Measurements from ENCODE around the gene HOTAIR. TPM values are rescaled to one million over a fixed set of nuclear protein-coding genes. Genes with fewer than 3 reads are reported as not detected.

The HOTAIR gene
- total RNA-seq, 2 donors from 2014 or later = 0.28 TPM; not detected in 1

GRCh38 chr12:54010972-54011664, 36.4 kb upstream of the HOTAIR start:
- H3K27me3 ChIP-seq (replicated peaks; ENCODE audit: insufficient read depth) = peaks cover 82% of the 10 kb centered on the region

DNA sequence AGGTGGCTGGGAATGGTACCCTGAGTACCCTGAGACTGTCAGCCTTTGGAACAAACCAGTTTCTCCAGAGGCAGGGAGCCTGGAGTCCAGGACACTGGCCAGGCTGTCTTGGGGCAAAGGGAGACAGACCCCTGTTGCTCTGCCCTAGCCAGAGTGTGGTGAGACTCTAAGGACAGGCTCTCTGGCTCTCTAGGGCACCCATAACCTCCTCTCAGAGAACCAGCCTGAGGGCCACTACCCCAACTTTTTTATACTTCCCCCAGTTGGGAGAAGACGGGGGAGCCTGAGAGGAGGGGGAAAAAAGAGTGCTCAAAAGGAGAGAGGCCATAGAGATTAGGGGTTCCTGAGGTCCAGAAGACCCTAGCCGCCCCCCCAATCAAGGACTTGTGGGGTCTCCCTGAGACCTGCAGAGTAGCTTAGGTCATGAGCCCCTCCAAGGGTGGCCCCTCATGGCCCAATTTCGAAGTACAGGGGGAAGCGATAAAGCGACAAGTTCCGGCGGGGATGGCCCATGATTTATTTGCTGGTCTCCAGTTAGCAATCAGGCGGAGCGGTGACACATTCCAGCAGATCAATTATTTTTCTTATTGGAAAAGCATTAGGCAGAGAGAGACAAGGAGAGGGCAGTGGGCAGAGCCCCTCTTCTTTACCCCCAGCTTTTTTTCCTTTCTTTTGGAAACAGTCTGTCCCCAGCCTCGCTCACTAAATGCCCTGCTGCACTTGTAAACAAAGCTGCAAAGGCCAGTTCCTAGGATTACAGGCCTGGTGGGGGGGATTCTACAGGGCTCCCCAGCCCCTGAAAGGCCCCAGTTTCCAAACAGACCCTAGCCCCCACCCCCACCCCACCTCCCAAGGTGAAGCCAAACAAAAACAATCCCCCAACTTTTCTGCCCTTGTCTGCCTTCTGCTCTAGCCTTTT, 35.6 kb upstream of the HOTAIR start:
- H3K27me3 ChIP-seq (replicated peaks; ENCODE audit: insufficient read depth) = peaks cover 79% of the 10 kb centered on the region
- no peaks in the 10 kb centered on the region for H3K4me1 ChIP-seq (replicated peaks)
- no peaks in the 10 kb centered on the region for H3K36me3 ChIP-seq
- DNase-seq (ENCODE audit: low spot score) = no peak
- no peak for TF ChIP-seq POLR2AphosphoS5 (IDR thresholded peaks at IDR 0.05)
- TF ChIP-seq, protein P1, sequence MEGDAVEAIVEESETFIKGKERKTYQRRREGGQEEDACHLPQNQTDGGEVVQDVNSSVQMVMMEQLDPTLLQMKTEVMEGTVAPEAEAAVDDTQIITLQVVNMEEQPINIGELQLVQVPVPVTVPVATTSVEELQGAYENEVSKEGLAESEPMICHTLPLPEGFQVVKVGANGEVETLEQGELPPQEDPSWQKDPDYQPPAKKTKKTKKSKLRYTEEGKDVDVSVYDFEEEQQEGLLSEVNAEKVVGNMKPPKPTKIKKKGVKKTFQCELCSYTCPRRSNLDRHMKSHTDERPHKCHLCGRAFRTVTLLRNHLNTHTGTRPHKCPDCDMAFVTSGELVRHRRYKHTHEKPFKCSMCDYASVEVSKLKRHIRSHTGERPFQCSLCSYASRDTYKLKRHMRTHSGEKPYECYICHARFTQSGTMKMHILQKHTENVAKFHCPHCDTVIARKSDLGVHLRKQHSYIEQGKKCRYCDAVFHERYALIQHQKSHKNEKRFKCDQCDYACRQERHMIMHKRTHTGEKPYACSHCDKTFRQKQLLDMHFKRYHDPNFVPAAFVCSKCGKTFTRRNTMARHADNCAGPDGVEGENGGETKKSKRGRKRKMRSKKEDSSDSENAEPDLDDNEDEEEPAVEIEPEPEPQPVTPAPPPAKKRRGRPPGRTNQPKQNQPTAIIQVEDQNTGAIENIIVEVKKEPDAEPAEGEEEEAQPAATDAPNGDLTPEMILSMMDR (IDR thresholded peaks at IDR 0.05) = no peak
- TF ChIP-seq POLR2A (IDR thresholded peaks at IDR 0.05) = no peak
- intact Hi-C loops (cut with DNase I) = no loop called here
- H3K9me3 ChIP-seq = no peaks in the 10 kb centered on the region
- no peak overlapping the region for H3K27ac ChIP-seq
- no peak overlapping the region for H3K4me3 ChIP-seq
- WGBS = 16% methylated on average over 10 of the region's 10 CpGs

More at GRCh38 chr12:54010972-54011664, 36.4 kb upstream of the HOTAIR start:
- WGBS = 4% methylated on average over 17 of the region's 17 CpGs
- H3K36me3 ChIP-seq = no peaks in the 10 kb centered on the region
- no peak overlapping the region for H3K4me3 ChIP-seq
- no peak for TF ChIP-seq POLR2A (IDR thresholded peaks at IDR 0.05)
- no peak for TF ChIP-seq POLR2AphosphoS5 (IDR thresholded peaks at IDR 0.05)
- TF ChIP-seq, protein P1 (IDR thresholded peaks at IDR 0.05) = no peak
- H3K27ac ChIP-seq = no peak overlapping the region
- DNase-seq (ENCODE audit: low spot score) = no peak
- H3K4me1 ChIP-seq (replicated peaks) = no peaks in the 10 kb centered on the region
- H3K9me3 ChIP-seq = no peaks in the 10 kb centered on the region
- intact Hi-C loops (cut with DNase I) = no loop called here

DNA sequence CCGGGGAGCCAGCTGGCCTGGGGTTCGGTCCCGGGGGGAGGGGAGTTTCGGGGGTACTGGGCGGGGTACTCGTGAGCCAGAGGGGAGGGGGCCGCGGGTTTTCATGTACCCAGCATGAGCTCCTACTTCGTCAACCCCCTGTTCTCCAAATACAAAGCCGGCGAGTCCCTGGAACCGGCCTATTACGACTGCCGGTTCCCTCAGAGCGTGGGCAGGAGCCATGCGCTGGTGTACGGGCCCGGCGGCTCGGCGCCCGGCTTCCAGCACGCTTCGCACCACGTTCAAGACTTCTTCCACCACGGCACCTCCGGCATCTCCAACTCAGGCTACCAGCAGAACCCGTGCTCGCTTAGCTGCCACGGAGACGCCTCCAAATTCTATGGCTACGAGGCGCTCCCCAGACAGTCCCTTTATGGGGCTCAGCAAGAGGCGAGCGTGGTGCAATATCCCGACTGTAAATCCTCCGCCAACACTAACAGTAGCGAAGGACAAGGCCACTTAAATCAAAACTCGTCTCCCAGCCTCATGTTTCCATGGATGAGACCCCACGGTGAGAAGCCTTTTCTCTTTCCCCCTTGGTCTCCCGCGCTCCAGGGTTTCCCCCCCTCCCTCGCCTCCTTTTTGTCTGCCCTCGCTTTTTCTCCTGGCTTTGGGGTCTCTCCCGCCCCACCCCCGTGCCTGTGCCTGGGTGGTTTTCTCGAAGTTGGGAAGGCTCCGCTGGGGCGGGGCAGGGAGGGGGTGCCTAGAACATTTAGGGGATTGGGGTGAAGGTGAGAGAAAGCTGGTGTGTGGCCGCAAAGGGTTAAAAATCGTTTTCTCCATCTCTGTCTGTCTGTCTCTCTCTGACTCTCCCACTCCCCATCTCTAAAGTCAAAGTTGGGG, 34.7 kb upstream of the HOTAIR start:
- Histone ChIP-seq H3K36me3 (no peaks in the 10 kb centered on the region), H3K4me1 (replicated peaks) (no peaks in the 10 kb centered on the region), H3K9me3 (no peaks in the 10 kb centered on the region), H3K27ac (no peak overlapping the region), H3K27me3 (replicated peaks; ENCODE audit: insufficient read depth) (peaks cover 79% of the 10 kb centered on the region), H3K4me3 (no peak overlapping the region)
- no peak for DNase-seq (ENCODE audit: low spot score)
- WGBS = 3% methylated on average over 49 of the region's 51 CpGs
- TF ChIP-seq POLR2A (IDR thresholded peaks at IDR 0.05) = no peak
- TF ChIP-seq, protein P1 (IDR thresholded peaks at IDR 0.05) = no peak
- TF ChIP-seq POLR2AphosphoS5 (IDR thresholded peaks at IDR 0.05) = no peak
- intact Hi-C loops (cut with DNase I) = no loop called here

- Histone ChIP-seq H3K36me3 (no peaks in the 10 kb centered on the region), H3K4me1 (replicated peaks) (no peaks in the 10 kb centered on the region), H3K4me3 (no peak overlapping the region), H3K27me3 (replicated peaks; ENCODE audit: insufficient read depth) (peaks cover 80% of the 10 kb centered on the region), H3K9me3 (no peaks in the 10 kb centered on the region), H3K27ac (no peak overlapping the region)
- 48% methylated on average over 2 of the region's 2 CpGs for WGBS
- intact Hi-C loops (cut with DNase I) = no loop called here
- TF ChIP-seq POLR2AphosphoS5 (IDR thresholded peaks at IDR 0.05) (no peak), POLR2A (IDR thresholded peaks at IDR 0.05) (no peak)
- TF ChIP-seq, protein P1 (IDR thresholded peaks at IDR 0.05) = no peak
- no peak for DNase-seq (ENCODE audit: low spot score)
Measured at GRCh38 chr12:54008260-54008552, 33.5 kb upstream of the HOTAIR start.
